Eye (tissue), 1 donor: ENCODE data around the gene ELAC2.
A peak's percentile ranks its signal among the peaks of the same experiment; 100 is the strongest.

Experiments used
- DNase-seq: peaks from one replicate; pipeline ENCODE4 v3.0.0-alpha.2; 2015

ELAC2 gene

GRCh38 chr17:13014801-13015200, 3.0 kb downstream of the ELAC2 start:
- no peak for DNase-seq

DNA sequence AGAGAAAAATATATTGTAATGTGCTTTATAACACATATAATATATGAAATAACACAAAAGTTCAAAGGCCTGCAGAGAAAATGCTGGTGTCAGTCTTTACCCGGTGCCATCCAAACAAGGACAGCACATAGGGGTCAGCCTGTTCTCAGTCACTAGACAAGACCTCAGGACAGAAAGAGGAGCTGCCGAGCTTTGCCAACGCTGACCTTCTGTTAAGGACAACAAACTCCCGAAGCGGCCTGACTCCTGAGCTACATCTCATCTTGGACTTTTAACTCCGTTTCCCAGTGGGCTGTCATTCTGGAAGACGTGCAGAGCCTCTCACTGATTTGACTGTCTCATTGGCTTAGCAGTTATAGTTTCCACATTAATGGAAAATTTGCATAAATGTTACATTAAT, 6.9 kb downstream of the ELAC2 start:
- DNase-seq, result no peak

DNA sequence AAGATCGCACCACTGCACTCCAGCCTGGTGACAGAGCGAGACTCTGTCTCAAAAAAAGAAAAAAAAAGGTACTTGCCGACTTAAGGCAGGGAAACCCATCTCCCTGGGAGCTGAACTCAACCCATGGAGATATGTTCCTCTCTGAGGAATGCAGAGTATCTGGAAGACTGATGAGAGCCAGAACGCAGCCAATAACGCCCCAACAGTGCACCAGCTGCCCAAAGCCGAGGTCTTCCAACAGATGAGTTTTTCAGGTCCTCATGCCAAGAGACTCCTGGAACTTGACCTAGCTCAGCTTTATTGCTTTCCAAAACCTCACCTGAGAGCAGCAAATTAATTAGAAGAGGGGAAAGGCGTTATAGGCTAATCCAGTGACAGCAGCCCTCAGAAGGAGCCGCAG, 9.4 kb downstream of the ELAC2 start:
- DNase-seq, result no peak

GRCh38 chr17:13005530-13005929, 12.3 kb downstream of the ELAC2 start:
- no peak for DNase-seq

GRCh38 chr17:13004336-13004735, 13.5 kb downstream of the ELAC2 start:
- DNase-seq, result no peak

DNA sequence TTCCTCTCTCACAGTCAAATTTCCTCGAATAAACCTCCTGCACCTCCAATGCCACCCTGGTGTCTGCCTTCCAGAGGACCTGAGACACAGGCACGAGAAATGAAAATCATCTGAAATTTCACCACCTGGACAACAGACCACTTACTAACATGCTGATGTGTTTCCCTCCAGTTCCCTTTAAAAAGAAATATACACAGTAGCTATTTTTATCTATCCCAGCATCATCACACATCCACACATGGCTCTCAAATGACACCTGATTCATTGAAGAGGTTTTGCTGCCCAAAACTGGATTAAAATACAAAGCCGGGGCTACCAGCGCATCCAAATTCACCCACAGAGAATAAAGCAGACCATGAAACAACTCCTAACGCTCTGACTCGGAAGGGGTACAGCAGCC, 13.9 kb downstream of the ELAC2 start:
- no peak for DNase-seq

- DNase-seq, result no peak
Measured at GRCh38 chr17:13003454-13003851, 14.4 kb downstream of the ELAC2 start.

DNA sequence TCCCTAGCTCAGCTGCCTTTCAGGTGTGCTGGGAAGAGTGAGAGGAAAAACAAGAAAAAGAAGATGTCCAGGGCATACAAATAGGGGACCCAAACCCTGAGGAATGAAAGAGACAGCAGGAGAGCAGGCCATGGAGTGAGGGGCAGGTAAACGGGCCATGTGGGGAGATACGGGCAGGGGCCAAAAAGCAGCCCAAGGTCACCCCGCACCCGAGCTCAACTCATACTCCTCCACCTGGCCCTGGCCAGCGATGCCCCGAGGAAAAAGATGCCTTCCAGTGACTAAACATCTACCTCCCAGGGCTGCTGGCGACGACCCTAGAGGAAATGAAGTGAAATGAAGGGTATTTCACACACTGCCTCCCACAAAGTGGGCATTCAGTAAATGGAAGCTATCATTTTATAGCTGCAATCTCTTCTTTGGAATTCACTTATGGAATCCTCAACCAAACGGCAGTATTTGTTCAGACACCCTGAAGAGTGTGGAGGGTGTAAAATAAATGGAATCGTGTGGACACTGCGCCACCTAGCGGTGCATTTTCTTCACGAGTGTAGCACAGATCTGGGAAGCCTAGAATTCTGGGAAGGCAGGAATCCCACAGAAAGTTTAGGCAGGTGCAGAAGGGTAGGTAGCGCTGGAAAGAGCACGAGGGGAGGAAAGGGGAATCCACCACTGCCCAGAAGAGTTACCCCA, 14.9 kb downstream of the ELAC2 start:
- DNase-seq, result peak; percentile 96

DNA sequence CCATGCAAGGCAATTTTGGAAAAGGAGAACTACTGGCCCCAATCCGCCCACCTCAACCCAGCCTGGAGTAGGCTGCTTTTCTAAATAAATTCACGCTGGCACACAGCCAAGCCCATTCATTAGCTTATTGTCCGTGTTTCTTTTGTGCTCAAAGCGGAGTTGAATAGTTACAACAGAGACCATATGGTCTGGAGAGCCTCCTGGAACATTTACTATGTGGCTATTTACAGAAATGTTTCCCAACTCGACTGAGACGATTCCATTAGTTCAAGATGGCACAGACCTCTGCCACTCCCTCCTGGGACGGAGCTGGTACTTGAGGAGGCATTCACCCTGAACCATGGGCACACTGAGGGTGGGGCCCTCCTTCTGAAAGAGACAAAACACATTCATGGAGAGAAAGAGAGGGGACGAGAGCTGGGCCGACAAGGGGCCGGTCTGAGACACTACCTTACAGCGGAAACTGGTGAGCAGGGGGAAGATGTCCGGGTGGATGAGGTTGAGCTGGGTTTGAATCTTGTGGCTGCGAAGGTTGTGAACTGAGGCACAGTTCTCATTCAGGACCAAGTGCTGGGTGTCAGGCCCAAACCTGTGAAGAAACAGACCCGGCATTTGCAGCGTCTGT, 15.7 kb downstream of the ELAC2 start:
- peak; percentile 33 for DNase-seq

DNA sequence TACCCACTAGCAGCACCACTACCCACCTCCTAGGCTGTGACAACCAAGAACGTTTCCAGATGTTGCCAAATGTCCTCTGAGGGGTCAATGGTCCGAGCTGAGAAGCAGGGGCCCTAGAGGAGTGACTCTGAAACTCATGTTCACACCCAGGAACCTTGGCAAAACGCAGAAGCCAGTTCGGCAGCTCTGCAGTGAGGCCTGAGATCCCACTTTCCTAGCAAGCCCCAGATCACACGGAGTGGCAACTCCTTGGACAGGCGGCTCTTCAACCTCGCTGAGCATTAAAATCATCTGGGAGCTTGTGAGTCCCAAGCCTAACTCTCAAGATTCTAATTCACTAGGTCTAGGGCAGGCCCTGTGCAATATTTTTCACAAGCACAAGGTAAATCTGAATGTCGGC, 17.3 kb downstream of the ELAC2 start:
- no peak for DNase-seq

- DNase-seq, result no peak
Measured at GRCh38 chr17:12998874-12999273, 19.0 kb downstream of the ELAC2 start.

GRCh38 chr17:12998461-12998860, 19.4 kb downstream of the ELAC2 start:
- DNase-seq, result no peak

GRCh38 chr17:12996941-12997340, 20.9 kb downstream of the ELAC2 start:
- DNase-seq, result no peak

- no peak for DNase-seq
Measured at GRCh38 chr17:12996357-12996756, 21.5 kb downstream of the ELAC2 start.

- no peak for DNase-seq
Measured at GRCh38 chr17:12995896-12996295, 21.9 kb downstream of the ELAC2 start.

DNA sequence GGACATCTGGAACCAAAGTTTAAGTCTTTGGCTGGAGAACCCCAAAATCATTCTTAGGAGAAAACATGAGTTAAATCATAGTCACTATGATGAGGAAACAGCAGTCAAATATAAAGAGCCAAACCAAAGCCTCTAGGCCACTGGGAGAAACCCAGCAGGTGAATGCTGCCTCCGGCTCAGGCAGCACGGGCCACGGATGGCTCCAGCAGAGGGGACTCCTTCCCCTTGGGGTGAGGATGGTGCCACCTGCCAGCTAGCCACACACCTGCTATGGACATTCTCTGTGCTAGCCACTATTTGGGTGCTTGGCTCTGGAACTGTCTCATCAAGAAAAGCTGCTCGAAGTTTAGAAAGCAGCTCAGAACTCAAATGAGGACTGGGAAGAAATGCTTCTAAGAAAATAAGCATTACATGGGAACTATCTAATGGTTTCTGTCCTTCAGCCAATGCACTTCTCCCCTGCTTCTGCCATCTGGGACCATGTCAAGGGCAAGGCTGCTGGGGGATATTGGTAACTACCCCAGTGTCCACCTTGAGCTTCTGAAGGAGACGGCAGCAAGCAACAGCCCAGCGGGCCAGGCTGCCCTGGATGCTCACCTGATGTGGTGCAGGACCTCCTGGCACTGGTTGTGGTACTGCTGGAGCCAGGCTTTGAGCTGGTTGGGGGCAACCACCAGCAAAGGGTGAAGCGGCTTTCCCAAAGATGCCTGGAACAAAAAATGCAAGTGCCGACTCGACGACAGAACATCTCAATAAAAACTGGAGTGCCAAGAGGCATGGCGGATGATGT, 22.5 kb downstream of the ELAC2 start:
- DNase-seq, result no peak

DNA sequence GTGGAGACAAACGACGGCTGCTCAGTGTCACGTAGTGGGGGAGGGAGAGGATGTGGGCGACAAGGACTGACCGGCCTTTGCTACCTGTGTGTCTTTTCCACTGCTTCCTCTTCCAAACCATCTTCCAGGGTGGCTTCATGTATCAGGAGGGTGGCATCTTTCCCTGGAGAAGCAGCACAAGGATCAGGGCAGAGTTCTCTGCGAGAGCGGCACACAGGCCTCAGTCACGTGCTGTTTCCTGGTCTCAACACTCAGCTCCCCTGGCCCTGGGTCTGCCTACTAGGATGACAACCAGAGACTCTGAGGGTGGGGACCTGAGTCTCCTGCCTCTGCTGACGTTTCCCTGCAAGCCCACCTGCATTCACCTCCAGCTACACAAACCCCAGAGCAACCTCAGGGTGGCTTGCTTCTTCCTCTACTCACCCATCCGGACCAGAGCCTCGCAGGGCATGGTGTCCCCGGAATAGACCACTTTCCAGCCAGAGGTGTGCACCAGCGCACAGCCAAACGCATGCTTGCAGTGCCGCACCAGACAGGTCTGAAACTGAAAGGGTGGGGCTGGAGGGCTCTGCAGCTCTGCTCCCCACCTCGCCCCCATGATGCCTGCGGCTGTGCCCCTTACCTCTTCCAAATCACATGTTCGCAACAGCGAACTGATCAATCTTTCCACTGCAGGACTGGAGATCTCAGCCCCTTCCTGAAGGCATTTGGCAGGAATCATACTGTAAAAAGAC, 23.3 kb downstream of the ELAC2 start:
- DNase-seq, result no peak

GRCh38 chr17:12993631-12994030, 24.2 kb downstream of the ELAC2 start:
- no peak for DNase-seq

DNA sequence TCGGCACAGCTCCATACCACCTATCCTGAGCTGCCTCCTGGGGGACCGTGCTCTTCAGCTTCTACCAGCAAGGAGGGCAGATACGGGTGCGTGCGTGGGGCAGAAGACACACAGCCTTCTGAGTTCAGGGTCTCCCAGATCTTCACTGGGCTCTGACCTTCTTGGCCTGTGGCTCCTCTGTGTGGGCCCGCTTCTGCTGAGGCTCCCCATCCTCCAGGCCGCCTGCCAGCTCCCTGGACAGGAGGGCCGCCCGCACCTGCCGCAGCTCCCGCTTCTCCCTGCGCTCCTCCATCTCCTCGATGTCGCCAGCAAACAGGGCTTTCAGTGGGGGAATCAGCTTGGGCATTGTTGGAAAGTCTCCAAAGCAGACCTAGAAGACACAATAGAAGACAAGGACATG, 25.2 kb downstream of the ELAC2 start:
- DNase-seq, result no peak

DNA sequence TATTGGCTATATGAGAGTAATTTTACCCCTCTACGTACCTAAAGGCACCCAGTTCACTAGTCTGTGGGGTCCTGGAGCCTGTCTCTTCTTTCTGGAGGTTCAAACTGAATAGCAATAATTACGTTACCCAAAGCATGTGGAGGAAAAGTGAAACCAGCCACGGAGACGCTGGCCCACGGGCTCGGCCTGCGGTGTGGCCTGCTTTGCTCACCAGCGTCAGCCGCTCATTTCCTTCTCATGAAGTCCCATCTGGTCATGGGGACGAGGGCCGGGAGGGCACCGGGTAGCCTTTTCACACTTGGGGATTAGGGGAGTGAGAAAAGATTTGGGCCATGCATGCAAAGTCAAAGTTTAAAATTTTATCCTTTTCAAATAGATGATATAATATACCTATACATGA, 26.9 kb downstream of the ELAC2 start:
- no peak for DNase-seq

GRCh38 chr17:12990041-12990808, 27.6 kb downstream of the ELAC2 start:
- DNase-seq, result no peak

- peak; percentile 61 for DNase-seq
Measured at GRCh38 chr17:12987120-12987519, 30.7 kb downstream of the ELAC2 start.
